T-helper 17 cell (primary cell): ENCODE results near the gene CPNE9. TPM values are rescaled to one million over a fixed set of nuclear protein-coding genes. Genes with fewer than 3 reads are reported as not detected.

Experiments used
- ATAC-seq: fragments of 150-1000 bp; cut with Tn5 transposase; 2 replicates; pipeline ENCODE4 v1.10.0; 2021; ENCODE audit warnings: mild to moderate bottlenecking, moderate library complexity
- DNase-seq, 3 donors: peaks; one replicate each; pipeline versions ENCODE4 v3.0.0 to v3.0.0-alpha.2; 2020 to 2021
- H3K9me3 ChIP-seq: one replicate; pipeline ENCODE4 v1.7.0; 2013; ENCODE audit warnings: low read length, mild to moderate bottlenecking; ENCODE audit not compliant: control insufficient read depth, poor library complexity, severe bottlenecking
- H3K27ac Mint-ChIP-seq: one replicate; pipeline ENCODE4 v1.8.0; 2022; ENCODE audit warnings: mild to moderate bottlenecking, moderate library complexity, mixed read lengths
- H3K27me3 Mint-ChIP-seq: one replicate; pipeline ENCODE4 v1.8.0; 2022; ENCODE audit warnings: mixed read lengths
- H3K36me3 Mint-ChIP-seq: one replicate; pipeline ENCODE4 v1.8.0; 2022; ENCODE audit warnings: low read depth, mixed read lengths
- H3K4me1 Mint-ChIP-seq: one replicate; pipeline ENCODE4 v1.8.0; 2022; ENCODE audit warnings: mild to moderate bottlenecking, mixed read lengths
- H3K4me3 Mint-ChIP-seq: one replicate; pipeline ENCODE4 v1.8.0; 2022; ENCODE audit warnings: mild to moderate bottlenecking, moderate library complexity, mixed read lengths
- total RNA-seq, 4 donors: library from RNA in 2 of 4; stranded (reverse) in 2 of 4; gene quantifications; one replicate each; pipeline ENCODE4 v1.2.3 and lab custom pipeline; 2022 to 2026

The CPNE9 gene
- total RNA-seq, 2 donors from 2014 or later, result not detected

- Mint-ChIP-seq H3K4me1 (no peaks in the 10 kb centered on the region), H3K27me3 (no peaks in the 10 kb centered on the region), H3K27ac (peak overlapping the region; percentile 19), H3K36me3 (peaks cover 10% of the 10 kb centered on the region), H3K4me3 (no peak overlapping the region)
- no peaks in the 10 kb centered on the region for H3K9me3 ChIP-seq
- no peak for DNase-seq
- no peak for ATAC-seq
Observed at GRCh38 chr3:9691636-9692035, 12.0 kb upstream of the CPNE9 start.

DNA sequence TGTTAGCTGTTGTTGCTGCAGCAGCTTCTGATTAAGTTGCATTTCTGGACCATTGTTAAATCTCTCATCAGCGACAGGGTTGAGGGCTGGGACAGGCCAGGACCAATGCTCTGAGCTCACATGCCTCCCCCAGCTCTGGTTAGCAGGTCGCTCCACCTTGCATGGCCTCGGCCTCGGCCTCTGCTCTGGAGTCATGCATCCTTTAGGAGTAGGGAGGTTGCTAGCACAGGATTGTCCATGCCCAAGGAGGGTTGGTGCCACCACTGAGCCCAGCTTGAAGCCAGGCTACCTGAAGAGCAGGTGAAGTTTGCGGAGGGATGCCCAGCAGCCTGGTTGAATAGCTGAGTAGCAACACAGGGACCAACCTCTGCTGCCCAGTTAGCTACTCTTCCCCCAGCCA lies 11.2 kb upstream of the CPNE9 start:
- ATAC-seq, result no peak
- Mint-ChIP-seq H3K27ac (no peak overlapping the region), H3K36me3 (peaks cover 9% of the 10 kb centered on the region), H3K27me3 (no peaks in the 10 kb centered on the region), H3K4me1 (no peaks in the 10 kb centered on the region), H3K4me3 (no peak overlapping the region)
- H3K9me3 ChIP-seq, result no peaks in the 10 kb centered on the region
- no peak for DNase-seq

- DNase-seq (no peak), ATAC-seq (no peak)
- H3K9me3 ChIP-seq, result no peaks in the 10 kb centered on the region
- Mint-ChIP-seq H3K36me3 (peaks cover 19% of the 10 kb centered on the region), H3K4me3 (no peak overlapping the region), H3K27me3 (no peaks in the 10 kb centered on the region), H3K27ac (no peak overlapping the region), H3K4me1 (peaks cover 6% of the 10 kb centered on the region)
Observed at GRCh38 chr3:9695345-9695744, 8.3 kb upstream of the CPNE9 start.

GRCh38 chr3:9695746-9696145 lies 7.9 kb upstream of the CPNE9 start:
- ATAC-seq, result no peak
- peaks cover 19% of the 10 kb centered on the region for H3K36me3 Mint-ChIP-seq
- H3K27ac Mint-ChIP-seq, result no peak overlapping the region

DNA sequence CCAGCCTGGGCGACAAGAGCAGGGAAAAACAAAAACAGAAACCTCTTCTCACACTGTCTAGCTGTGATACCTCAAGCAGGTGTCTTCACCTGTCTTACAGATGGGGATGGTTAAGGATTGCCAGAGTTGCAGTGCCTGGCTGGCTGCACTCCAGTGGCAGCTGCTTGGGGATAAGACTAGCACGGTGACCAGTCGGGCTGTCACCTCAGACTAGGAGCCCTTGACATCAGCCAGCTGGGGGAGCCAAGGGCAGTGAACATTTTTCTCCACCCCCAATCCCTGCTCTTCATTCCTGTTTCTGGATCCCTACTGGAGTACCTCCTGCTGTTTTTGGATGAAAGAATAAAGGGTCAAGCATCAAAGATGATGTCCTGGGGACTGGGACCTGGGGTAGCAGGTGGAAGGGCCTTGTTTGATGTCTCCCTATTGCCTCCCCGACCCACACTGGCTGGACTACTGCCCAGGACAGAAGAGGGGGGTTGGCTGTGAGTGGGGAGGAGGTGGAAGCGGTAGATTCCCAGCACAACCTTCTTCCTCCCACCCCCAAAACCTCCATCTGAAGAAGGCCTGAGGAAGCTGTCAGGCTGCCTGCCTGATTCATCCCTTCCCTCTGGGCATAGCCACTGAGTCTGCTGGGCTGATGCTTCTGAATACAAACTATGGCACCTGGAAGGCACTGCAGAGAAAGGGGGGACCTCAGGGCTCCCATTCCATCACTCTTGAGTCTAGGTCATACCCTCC lies 7.0 kb upstream of the CPNE9 start:
- Mint-ChIP-seq H3K4me1 (peaks cover 6% of the 10 kb centered on the region), H3K36me3 (peaks cover 22% of the 10 kb centered on the region), H3K27me3 (no peaks in the 10 kb centered on the region), H3K4me3 (no peak overlapping the region), H3K27ac (peak overlapping the region; percentile 45)
- ATAC-seq (no peak), DNase-seq (no peak)
- H3K9me3 ChIP-seq, result no peaks in the 10 kb centered on the region

More at GRCh38 chr3:9695746-9696145, 7.9 kb upstream of the CPNE9 start:
- Mint-ChIP-seq H3K27me3 (no peaks in the 10 kb centered on the region), H3K4me3 (no peak overlapping the region), H3K4me1 (peaks cover 6% of the 10 kb centered on the region)
- DNase-seq, result no peak
- no peaks in the 10 kb centered on the region for H3K9me3 ChIP-seq

DNA sequence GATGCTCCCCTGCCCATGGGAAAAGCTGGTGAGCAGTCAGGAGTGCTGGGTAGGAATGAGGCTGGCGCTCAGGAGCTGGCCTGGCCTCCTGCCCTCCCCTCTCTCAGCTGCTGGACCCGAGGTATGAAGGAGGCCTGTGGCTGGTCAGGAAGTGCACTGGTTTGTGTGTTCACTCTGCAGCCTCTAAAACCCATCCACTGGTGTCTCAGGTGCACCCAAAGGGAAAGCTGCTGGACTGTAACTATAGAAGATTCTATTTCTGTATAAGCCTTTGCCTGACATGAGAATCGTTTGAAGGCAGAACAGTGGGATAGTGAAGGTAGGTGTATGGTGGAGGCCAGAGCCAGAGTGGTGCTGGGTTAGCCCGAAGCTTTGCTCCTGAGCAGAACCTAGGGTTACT lies 5.7 kb upstream of the CPNE9 start:
- H3K27me3 Mint-ChIP-seq, result peaks cover 1% of the 10 kb centered on the region

GRCh38 chr3:9698293-9698692 lies 5.3 kb upstream of the CPNE9 start:
- H3K9me3 ChIP-seq, result no peaks in the 10 kb centered on the region
- Mint-ChIP-seq H3K27me3 (peaks cover 5% of the 10 kb centered on the region), H3K4me3 (no peak overlapping the region), H3K4me1 (peaks cover 6% of the 10 kb centered on the region), H3K27ac (no peak overlapping the region), H3K36me3 (peaks cover 20% of the 10 kb centered on the region)
- no peak for ATAC-seq
- DNase-seq, result no peak

More for the DNA sequence above, 5.7 kb upstream of the CPNE9 start:
- no peaks in the 10 kb centered on the region for H3K9me3 ChIP-seq
- Mint-ChIP-seq H3K4me1 (peaks cover 6% of the 10 kb centered on the region), H3K27ac (peak overlapping the region; percentile 88), H3K4me3 (no peak overlapping the region), H3K36me3 (peaks cover 22% of the 10 kb centered on the region)
- DNase-seq, result no peak
- ATAC-seq, result no peak

DNA sequence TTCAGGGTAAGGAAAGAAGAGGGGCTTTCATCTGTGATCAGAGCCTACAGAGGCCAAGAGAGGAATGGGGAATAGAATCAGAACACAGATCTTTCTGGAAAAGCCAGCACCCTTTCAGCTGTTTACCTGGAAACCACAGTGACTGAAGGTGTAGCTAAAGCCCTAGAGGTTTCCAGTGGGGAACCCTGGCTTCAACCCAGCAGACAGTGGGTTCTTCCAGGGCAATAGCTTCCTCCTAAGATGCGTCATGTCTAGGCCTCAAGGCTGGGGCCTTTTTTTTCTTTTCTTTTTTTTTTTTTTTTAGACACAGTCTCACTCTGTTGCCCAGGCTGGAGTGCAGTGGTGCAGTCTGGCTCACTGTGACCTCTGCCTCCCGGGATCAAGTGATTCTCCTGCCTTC lies 3.1 kb upstream of the CPNE9 start:
- peaks cover 10% of the 10 kb centered on the region for H3K4me1 Mint-ChIP-seq
- peaks cover 16% of the 10 kb centered on the region for H3K36me3 Mint-ChIP-seq
- H3K9me3 ChIP-seq, result no peaks in the 10 kb centered on the region
- H3K27me3 Mint-ChIP-seq, result peaks cover 10% of the 10 kb centered on the region
- no peak overlapping the region for H3K4me3 Mint-ChIP-seq
- ATAC-seq (no peak), DNase-seq (no peak)
- no peak overlapping the region for H3K27ac Mint-ChIP-seq

DNA sequence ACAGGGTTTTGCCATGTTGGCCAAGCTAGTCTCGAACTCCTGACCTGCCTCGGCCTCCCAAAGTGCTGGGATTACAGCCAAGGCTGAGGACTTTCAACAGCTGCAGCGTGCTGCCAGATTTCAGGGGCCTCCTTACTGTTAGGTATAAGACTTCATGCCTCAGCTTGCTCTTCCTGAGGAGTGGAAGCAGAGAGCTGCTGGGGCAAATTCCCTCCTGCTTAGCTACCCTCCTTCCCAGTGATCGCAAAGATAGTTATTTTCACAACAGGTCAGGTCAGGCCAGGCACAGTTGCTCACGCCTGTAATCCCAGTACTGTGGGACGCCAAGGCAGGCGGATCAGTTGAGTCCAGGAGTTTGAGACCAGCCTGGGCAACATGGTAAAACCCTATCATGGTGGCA lies 2.6 kb upstream of the CPNE9 start:
- Mint-ChIP-seq H3K36me3 (peaks cover 16% of the 10 kb centered on the region), H3K27me3 (peaks cover 10% of the 10 kb centered on the region), H3K4me3 (no peak overlapping the region), H3K27ac (no peak overlapping the region), H3K4me1 (peaks cover 10% of the 10 kb centered on the region)
- ATAC-seq, result no peak
- no peaks in the 10 kb centered on the region for H3K9me3 ChIP-seq
- DNase-seq, result no peak

DNA sequence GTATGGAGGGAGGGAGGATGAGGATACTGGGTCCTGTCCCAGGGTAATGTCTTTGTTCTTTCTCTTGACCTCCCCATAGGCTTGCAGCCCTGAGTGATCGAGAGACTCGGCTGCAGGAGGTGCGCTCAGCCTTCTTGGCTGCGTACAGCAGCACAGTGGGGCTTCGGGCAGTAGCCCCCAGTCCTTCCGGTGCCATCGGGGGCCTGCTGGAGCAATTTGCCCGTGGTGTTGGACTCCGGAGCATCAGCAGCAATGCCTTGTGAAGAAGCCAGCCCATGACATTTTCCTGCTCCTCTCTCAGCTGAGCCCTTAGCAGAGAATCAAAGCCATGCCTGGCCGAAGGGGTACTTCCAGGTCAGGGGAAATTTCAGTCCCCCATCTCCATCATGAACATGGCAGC lies 1.9 kb upstream of the CPNE9 start:
- Mint-ChIP-seq H3K4me3 (no peak overlapping the region), H3K27ac (no peak overlapping the region), H3K27me3 (peaks cover 10% of the 10 kb centered on the region), H3K36me3 (peaks cover 16% of the 10 kb centered on the region), H3K4me1 (peaks cover 12% of the 10 kb centered on the region)
- no peak for DNase-seq
- no peak for ATAC-seq
- H3K9me3 ChIP-seq, result no peaks in the 10 kb centered on the region

DNA sequence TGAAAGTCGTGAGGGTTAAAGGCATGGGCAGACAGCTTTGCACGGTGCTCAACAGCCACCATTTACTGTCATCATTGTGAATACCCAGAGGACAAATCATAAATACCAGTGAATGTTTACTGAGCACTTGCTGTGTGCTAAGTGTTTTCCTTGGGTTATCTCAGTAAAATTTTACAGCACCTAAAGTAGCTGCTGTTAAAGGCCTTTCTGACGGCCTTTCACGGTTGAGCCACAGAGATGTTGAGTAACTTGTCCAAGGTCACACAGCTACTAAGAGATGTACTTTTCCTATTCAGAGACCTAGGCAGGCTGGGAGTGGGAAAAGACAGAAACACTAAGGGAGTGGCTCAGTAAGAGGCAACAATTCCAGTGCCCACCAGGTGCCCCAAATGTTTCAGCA lies 393 bp upstream of the CPNE9 start:
- Mint-ChIP-seq H3K4me3 (no peak overlapping the region), H3K27ac (no peak overlapping the region), H3K4me1 (peaks cover 10% of the 10 kb centered on the region), H3K27me3 (peaks cover 10% of the 10 kb centered on the region), H3K36me3 (peaks cover 12% of the 10 kb centered on the region)
- no peak for DNase-seq
- no peaks in the 10 kb centered on the region for H3K9me3 ChIP-seq
- no peak for ATAC-seq

- H3K4me3 Mint-ChIP-seq, result peak overlapping the region; percentile 77
- H3K27me3 Mint-ChIP-seq, result peaks cover 10% of the 10 kb centered on the region
- peak overlapping the region; percentile 49 for H3K27ac Mint-ChIP-seq
- peaks cover 8% of the 10 kb centered on the region for H3K4me1 Mint-ChIP-seq
- ATAC-seq, result peak; percentile 38
- peaks cover 10% of the 10 kb centered on the region for H3K36me3 Mint-ChIP-seq
- no peak for DNase-seq
- H3K9me3 ChIP-seq, result no peaks in the 10 kb centered on the region
Observed at GRCh38 chr3:9704347-9705322, 1.0 kb downstream of the CPNE9 start.

GRCh38 chr3:9710174-9710739 lies 6.6 kb downstream of the CPNE9 start:
- Mint-ChIP-seq H3K36me3 (peaks cover 7% of the 10 kb centered on the region), H3K4me1 (peaks cover 4% of the 10 kb centered on the region), H3K4me3 (no peak overlapping the region), H3K27ac (no peak overlapping the region), H3K27me3 (peaks cover 13% of the 10 kb centered on the region)
- H3K9me3 ChIP-seq, result no peaks in the 10 kb centered on the region
- DNase-seq (no peak), ATAC-seq (no peak)
